Naive thymus-derived CD8-positive, alpha-beta T cell (primary cell): ENCODE measurements around the gene DDX10. TPM values are rescaled to one million over a fixed set of nuclear protein-coding genes. Genes with fewer than 3 reads are reported as not detected.

Source experiments
- ATAC-seq, 2 donors: fragments of 150-1000 bp; cut with Tn5 transposase in 1 of 2; sonication (Bioruptor Pico), chemical (Tn5 transposase) in 1 of 2; 1 replicate in 1 of 2; 2 replicates in 1 of 2; pipeline ENCODE4 v1.10.0; 2021; ENCODE audit warnings: mild to moderate bottlenecking in 2 of 2, moderate library complexity in 2 of 2
- POLR2A ChIA-PET: fragments of 350-600 bp; sonication (Branson Sonifier 250); formaldehyde crosslinking; loops from one replicate; lab custom pipeline; 2021; ENCODE audit warnings: antibody characterized with exemption; lab: Charles Lee
- DNase-seq, 10 donors: peaks; one replicate each; pipeline versions ENCODE4 v3.0.0 to v3.0.0-alpha.2; 2020 to 2022
- H3K27ac Mint-ChIP-seq, 10 donors: one replicate each; pipeline ENCODE4 v1.8.0; 2020 to 2022; ENCODE audit warnings: mild to moderate bottlenecking in 10 of 10, mixed read lengths in 10 of 10, moderate library complexity in 4 of 10, inconsistent platforms in 1 of 10
- H3K27me3 Mint-ChIP-seq, 5 donors: one replicate each; pipeline ENCODE4 v1.8.0; 2021 to 2022; ENCODE audit warnings: mixed read lengths in 5 of 5
- H3K36me3 Mint-ChIP-seq, 3 donors: one replicate each; pipeline ENCODE4 v1.8.0; 2020 to 2022; ENCODE audit warnings: mixed read lengths in 3 of 3, mild to moderate bottlenecking in 2 of 3, inconsistent platforms in 1 of 3
- H3K4me1 Mint-ChIP-seq, 4 donors: one replicate each; pipeline ENCODE4 v1.8.0; 2021 to 2022; ENCODE audit warnings: mixed read lengths in 4 of 4
- H3K4me3 Mint-ChIP-seq, 10 donors: one replicate each; pipeline ENCODE4 v1.8.0; 2020 to 2022; ENCODE audit warnings: mild to moderate bottlenecking in 10 of 10, mixed read lengths in 10 of 10, moderate library complexity in 6 of 10, inconsistent platforms in 1 of 10
- H3K9me3 Mint-ChIP-seq, 9 donors: one replicate each; pipeline ENCODE4 v1.8.0; 2020 to 2022; ENCODE audit warnings: mixed read lengths in 9 of 9, mild to moderate bottlenecking in 3 of 9, inconsistent platforms in 1 of 9, moderate library complexity in 1 of 9
- polyA plus RNA-seq, 3 donors: library from polyadenylated mRNA; unstranded; fragments of 300-500 nt; fragmentation: Illumina TruSeq; gene quantifications; one replicate each; pipeline ENCODE4 v1.2.3, GENCODE V29; 2021
- total RNA-seq, 8 experiments: library from RNA in 2 of 8; stranded (reverse) in 2 of 8; gene quantifications; one replicate each; pipeline ENCODE4 v1.2.3 and lab custom pipeline; 2021 to 2026

Gene DDX10
- total and polyA plus RNA-seq, 5 experiments from 2014 or later: 13.1 to 26.3 (median 15.9) TPM

DNA sequence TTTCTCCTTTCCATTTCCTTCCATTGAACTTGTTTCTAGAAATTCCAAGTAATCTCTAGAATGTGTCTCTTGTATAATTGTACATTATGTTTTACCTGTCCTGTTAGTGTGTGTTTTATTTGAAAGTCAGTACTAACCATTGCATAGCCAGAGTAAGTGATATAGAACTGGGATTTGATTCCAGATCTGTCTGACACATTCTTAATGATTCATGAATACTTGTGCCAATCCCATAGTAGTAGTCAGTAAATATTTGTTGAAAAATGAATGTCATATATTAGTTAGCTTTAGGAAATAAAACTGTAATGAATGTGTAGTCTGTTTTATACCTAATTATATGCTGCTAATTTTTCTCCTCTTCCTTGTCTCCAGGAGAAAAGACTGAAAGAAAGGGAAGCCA is 186.9 kb downstream of the DDX10 start:
- Mint-ChIP-seq H3K27ac (peak overlapping the region in 7 of 10 donors; percentile 4 to 48 (median 20)), H3K4me3 (no peak overlapping the region), H3K36me3 (peaks cover 0 to 26% (median 11%) of the 10 kb centered on the region in 3 donors), H3K4me1 (peaks cover 9 to 31% (median 25%) of the 10 kb centered on the region in 4 donors), H3K9me3 (no peaks in the 10 kb centered on the region), H3K27me3 (no peaks in the 10 kb centered on the region)
- no peak for ATAC-seq
- POLR2A ChIA-PET: no interaction called here
- DNase-seq: no peak

DNA sequence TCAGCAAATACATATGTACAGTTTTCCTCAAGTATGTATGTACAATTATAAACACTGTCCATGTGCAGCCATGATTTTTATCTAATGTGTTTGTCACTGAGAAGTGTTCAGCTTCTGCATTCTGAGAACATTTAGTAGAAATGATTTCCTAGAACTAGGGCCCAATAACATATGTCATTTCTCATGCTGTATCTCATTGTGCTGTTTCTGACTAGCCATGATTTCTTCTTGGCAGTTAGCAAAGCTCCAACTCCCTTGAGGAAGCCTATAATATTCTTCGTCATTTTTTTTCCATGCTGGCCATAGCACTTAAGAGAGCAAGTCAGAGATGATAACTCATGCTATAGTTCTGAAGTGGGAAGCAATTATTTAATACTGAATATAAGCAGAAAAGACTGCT is 187.8 kb downstream of the DDX10 start:
- POLR2A ChIA-PET: no interaction called here
- Mint-ChIP-seq H3K27me3 (no peaks in the 10 kb centered on the region), H3K27ac (peak overlapping the region in 8 of 10 donors; percentile 4 to 77 (median 48)), H3K36me3 (peaks cover 0 to 20% (median 8%) of the 10 kb centered on the region in 3 donors), H3K4me3 (no peak overlapping the region), H3K4me1 (peaks cover 9 to 31% (median 25%) of the 10 kb centered on the region in 4 donors), H3K9me3 (no peaks in the 10 kb centered on the region)
- no peak for DNase-seq
- ATAC-seq: no peak

DNA sequence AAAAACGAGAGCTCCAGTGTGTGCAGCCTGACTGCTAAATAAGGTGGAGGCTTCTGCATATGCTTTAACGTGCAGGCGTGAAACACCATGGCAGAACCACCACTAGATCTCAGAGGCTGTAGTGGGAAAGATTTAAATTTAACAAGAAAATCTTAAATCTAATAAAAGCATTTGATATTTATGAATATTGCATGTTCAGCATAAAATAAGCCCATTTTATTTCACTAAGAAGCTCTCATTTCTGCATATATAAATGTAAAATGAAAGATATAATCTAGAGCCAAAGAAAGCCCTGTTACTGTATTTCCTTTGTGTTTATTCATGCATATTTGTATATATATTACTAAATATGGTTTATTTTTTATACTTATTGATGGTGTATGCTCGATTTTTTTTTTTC is 188.3 kb downstream of the DDX10 start:
- H3K9me3 Mint-ChIP-seq: no peaks in the 10 kb centered on the region
- peak overlapping the region in 8 of 10 donors; percentile 36 to 98 (median 86) for H3K27ac Mint-ChIP-seq
- DNase-seq (no peak), ATAC-seq (no peak)
- H3K4me1 Mint-ChIP-seq: peaks cover 9 to 31% (median 25%) of the 10 kb centered on the region in 4 donors
- POLR2A ChIA-PET: no interaction called here
- H3K4me3 Mint-ChIP-seq: peak overlapping the region in 1 of 10 donors; percentile 92
- H3K36me3 Mint-ChIP-seq: peaks cover 0 to 18% (median 5%) of the 10 kb centered on the region in 3 donors
- no peaks in the 10 kb centered on the region for H3K27me3 Mint-ChIP-seq

DNA sequence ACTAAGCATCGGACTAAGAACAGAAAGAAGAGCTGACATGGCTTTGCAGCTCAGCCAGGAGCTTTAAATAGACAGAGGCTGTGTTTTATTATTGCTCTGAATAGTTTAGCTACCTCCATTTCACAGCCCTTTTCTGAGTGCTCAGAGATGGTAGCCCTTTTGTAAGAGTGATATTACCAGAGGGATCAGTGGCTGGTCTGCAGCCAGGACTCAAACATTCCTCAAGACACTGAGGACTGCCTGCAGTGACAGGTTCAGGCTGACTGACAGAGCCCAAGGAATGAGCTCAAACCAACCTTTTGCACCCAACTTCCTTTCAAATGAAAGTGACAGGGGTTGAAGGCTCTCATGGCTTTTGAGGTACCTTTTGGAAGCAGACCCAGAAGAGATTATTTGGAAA is 189.0 kb downstream of the DDX10 start:
- POLR2A ChIA-PET: interaction anchor here (0.9 kb wide), 1 partner anchor 13 kb away, joined by 3 read pairs; no protein-coding TSS in a partner anchor
- peak overlapping the region; percentile 72 to 92 (median 87) for H3K4me3 Mint-ChIP-seq
- peaks cover 0 to 18% (median 7%) of the 10 kb centered on the region in 3 donors for H3K36me3 Mint-ChIP-seq
- H3K9me3 Mint-ChIP-seq: no peaks in the 10 kb centered on the region
- DNase-seq (peak in 3 of 10 donors; percentile 2 to 17 (median 7)), ATAC-seq (peak; percentile 52)
- H3K4me1 Mint-ChIP-seq: peaks cover 9 to 31% (median 25%) of the 10 kb centered on the region in 4 donors
- peak overlapping the region; percentile 91 to 98 (median 96) for H3K27ac Mint-ChIP-seq
- no peaks in the 10 kb centered on the region for H3K27me3 Mint-ChIP-seq

DNA sequence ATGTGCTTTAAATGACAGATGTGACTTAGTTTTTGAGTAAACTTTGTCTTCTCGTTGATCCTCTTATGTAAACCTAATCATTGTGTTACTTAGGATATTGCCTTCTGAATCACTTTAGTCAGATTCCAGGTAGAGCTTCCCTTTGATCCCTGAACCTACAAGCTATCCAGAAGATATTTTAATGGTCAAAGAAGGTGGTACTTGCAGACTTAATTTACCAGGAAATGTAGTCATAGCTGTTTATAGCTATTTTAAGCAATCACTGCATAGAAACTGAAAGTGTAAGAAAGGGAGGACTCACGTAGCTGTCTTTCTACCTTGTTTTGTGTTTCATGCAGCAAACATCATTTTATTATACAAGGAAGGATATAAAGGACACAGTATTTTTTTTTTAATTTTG is 189.5 kb downstream of the DDX10 start:
- peaks cover 0 to 19% (median 10%) of the 10 kb centered on the region in 3 donors for H3K36me3 Mint-ChIP-seq
- no peaks in the 10 kb centered on the region for H3K9me3 Mint-ChIP-seq
- peak overlapping the region; percentile 72 to 92 (median 87) for H3K4me3 Mint-ChIP-seq
- no peaks in the 10 kb centered on the region for H3K27me3 Mint-ChIP-seq
- peaks cover 9 to 31% (median 25%) of the 10 kb centered on the region in 4 donors for H3K4me1 Mint-ChIP-seq
- POLR2A ChIA-PET: interaction anchor here (0.9 kb wide), 1 partner anchor 12 kb away, joined by 3 read pairs; no protein-coding TSS in a partner anchor
- ATAC-seq (peak; percentile 54 to 68), DNase-seq (peak in 3 of 10 donors; percentile 8 to 38 (median 20))
- H3K27ac Mint-ChIP-seq: peak overlapping the region; percentile 91 to 98 (median 96)

DNA sequence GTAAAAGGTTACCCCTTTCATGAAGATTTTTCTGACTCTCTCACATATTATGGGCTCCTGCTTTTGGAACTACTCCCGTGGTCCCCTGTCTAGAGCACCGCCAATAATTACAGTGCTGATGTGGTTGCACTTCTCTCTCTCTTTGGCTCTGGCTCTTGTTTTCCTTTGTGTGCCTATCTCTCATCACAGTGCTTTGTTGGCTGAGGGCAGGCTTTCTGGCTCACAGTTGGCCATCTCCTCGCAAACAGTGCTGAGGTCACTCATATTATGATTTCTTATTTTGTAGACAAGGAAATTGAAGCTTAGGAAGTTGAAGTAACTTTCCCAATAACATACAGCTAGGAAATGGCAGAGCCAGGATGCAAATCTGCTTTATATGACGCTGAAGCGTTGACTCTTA is 192.5 kb downstream of the DDX10 start:
- POLR2A ChIA-PET: no interaction called here
- no peaks in the 10 kb centered on the region for H3K9me3 Mint-ChIP-seq
- H3K27me3 Mint-ChIP-seq: no peaks in the 10 kb centered on the region
- ATAC-seq (no peak), DNase-seq (no peak)
- H3K4me1 Mint-ChIP-seq: peaks cover 8 to 33% (median 21%) of the 10 kb centered on the region in 4 donors
- peak overlapping the region in 1 of 10 donors; percentile 32 for H3K27ac Mint-ChIP-seq
- no peak overlapping the region for H3K4me3 Mint-ChIP-seq
- peaks cover 0 to 15% (median 12%) of the 10 kb centered on the region in 3 donors for H3K36me3 Mint-ChIP-seq

DNA sequence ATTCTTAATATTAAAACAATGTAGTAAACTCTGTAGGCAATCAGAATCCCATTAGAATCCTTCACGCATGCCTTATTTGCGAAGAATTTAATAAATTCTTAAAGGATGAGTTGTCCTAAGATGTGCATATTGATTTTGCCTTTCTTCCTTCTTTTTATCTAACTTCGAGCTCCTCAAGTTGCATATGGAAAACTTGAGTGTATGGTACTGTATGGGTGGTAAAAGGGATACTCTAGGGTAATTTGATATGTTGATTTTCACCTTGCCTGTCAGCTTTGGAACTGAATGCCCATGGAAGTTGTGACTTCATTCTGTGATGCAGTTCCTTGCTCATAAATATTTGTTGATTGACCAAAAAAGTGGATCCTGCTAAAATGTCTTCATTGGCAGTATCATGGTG is 193.8 kb downstream of the DDX10 start:
- Mint-ChIP-seq H3K27me3 (no peaks in the 10 kb centered on the region), H3K27ac (no peak overlapping the region), H3K36me3 (peaks cover 0 to 11% (median 11%) of the 10 kb centered on the region in 3 donors), H3K9me3 (no peaks in the 10 kb centered on the region), H3K4me1 (peaks cover 9 to 33% (median 21%) of the 10 kb centered on the region in 4 donors), H3K4me3 (no peak overlapping the region)
- POLR2A ChIA-PET: no interaction called here
- ATAC-seq: no peak
- DNase-seq: no peak

DNA sequence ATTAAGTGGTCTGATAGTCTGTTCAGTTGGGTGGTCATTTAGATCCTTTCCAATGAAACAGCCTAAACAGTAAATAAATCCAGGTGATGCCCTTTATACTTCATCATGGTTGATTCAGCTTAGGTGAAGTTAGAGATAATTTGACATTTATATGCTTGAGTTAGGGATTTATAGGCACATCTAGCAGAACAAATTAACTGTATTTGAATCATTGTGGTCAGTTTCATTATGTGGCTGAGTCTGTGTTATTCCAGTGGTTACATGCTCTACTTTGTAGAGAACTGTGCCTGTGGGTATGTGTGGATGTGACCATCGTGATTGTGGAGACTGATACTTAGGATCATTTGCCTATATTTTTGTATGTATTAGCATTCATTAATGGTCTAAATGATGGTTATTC is 194.6 kb downstream of the DDX10 start:
- ATAC-seq: no peak
- no peak for DNase-seq
- Mint-ChIP-seq H3K27ac (no peak overlapping the region), H3K27me3 (no peaks in the 10 kb centered on the region), H3K9me3 (no peaks in the 10 kb centered on the region), H3K4me1 (peaks cover 8 to 29% (median 16%) of the 10 kb centered on the region in 4 donors), H3K36me3 (peaks cover 0 to 11% (median 11%) of the 10 kb centered on the region in 3 donors), H3K4me3 (no peak overlapping the region)
- POLR2A ChIA-PET: no interaction called here

DNA sequence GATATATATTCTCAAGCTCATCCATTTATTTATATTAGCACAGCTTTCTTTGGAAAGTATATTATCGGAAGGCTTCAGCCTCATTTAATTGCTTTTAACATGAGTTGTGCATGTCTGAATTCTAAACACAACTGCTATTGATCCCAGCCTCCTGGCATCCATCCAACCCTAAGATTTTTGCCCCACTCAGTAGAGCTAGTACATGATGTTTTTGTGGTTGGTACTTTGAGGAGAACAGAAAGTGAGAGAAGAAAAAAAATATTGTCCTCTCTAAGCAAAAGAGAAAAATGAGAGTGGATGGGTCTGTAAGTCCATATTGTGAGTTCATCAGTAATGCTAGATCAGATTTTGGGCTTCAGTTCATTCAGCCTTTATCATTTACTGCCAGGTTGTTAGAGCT is 198.7 kb downstream of the DDX10 start:
- ATAC-seq (no peak), DNase-seq (peak in 5 of 10 donors; percentile 2 to 34 (median 10))
- Mint-ChIP-seq H3K36me3 (peaks cover 0 to 12% (median 6%) of the 10 kb centered on the region in 3 donors), H3K27ac (peak overlapping the region in 2 of 10 donors; percentile 16 to 17), H3K4me3 (peak overlapping the region in 2 of 10 donors; percentile 6 to 44), H3K27me3 (no peaks in the 10 kb centered on the region), H3K4me1 (peaks cover 13 to 45% (median 20%) of the 10 kb centered on the region in 4 donors), H3K9me3 (no peaks in the 10 kb centered on the region)
- POLR2A ChIA-PET: no interaction called here

DNA sequence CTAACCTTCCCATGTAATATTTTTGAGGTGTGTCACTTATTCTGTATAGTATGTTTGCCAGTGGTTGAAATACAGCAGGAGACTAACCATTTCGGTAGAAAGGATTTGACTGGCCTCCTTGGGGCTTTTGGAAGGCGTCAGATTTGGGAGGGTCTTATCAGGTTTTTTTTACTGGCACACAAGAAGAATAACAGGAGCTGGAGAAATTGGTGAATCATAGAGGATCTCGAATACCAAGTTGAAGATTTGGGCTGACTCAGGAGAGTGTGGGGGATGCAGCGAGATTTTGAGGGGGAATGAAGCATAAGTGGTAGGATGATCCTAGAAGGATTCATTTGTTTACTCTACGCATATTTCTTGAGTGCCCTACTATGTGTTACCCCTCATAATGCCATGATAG is 200.5 kb downstream of the DDX10 start:
- no peaks in the 10 kb centered on the region for H3K9me3 Mint-ChIP-seq
- H3K4me1 Mint-ChIP-seq: peaks cover 16 to 52% (median 23%) of the 10 kb centered on the region in 4 donors
- no peaks in the 10 kb centered on the region for H3K27me3 Mint-ChIP-seq
- no peak overlapping the region for H3K4me3 Mint-ChIP-seq
- H3K27ac Mint-ChIP-seq: no peak overlapping the region
- DNase-seq (no peak), ATAC-seq (no peak)
- H3K36me3 Mint-ChIP-seq: peaks cover 0 to 8% (median 2%) of the 10 kb centered on the region in 3 donors
- POLR2A ChIA-PET: no interaction called here

DNA sequence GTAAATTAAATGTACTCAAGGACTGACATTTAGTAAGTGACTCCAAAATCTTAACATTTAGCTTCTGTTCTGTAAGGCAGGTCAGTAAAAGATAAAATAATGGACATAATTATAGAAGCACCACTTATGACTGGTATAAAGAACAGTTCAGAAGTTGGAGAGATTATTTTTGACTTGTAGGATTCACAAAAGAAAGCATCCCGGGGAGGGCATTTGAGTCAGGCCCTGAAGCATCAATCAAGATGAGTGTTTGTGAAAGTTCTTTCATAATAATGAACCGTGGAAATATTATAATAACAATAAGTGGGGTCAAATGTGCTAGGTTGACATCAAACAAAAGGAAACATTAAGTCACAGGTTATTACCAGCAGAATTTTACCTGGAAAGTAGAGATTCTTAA is 201.9 kb downstream of the DDX10 start:
- POLR2A ChIA-PET: interaction anchor here (0.5 to 1.4 kb wide), 2 partner anchors 12 to 1378 kb away, joined by 3 read pairs; no protein-coding TSS in a partner anchor
- Mint-ChIP-seq H3K4me3 (no peak overlapping the region), H3K9me3 (no peaks in the 10 kb centered on the region), H3K4me1 (peaks cover 17 to 57% (median 23%) of the 10 kb centered on the region in 4 donors), H3K36me3 (peaks cover 0 to 4% (median 0%) of the 10 kb centered on the region in 3 donors), H3K27me3 (no peaks in the 10 kb centered on the region), H3K27ac (no peak overlapping the region)
- ATAC-seq (no peak), DNase-seq (no peak)

DNA sequence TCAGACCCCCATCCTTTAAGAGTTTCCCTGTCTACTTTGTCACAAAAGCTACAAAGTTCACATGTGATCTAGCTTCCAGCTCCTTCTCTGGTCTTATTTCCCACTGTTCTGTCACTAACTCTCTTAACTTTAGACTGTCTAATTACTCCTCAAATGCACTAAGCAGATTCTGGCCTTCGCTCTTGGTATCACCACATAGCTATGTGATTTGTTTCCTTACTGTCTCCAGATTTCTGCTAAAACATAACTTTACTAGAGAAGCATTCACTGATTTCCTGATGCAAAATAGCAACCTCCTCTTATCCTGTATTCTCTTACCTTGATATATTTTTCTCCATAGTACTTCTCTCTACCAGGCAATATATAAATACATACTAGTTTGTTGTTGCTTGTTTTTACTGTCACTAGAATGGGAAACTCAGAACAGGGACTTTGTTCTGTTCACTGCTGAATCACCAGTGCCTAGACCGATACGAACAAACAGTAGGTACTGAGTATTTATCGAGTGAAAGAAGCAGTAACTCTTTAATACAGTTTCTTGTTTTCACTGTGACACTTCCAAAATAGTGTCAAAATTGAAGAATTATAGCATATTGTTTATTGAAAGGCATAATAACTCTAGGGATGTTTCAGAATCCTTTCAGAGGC is 205.6 kb downstream of the DDX10 start:
- Mint-ChIP-seq H3K27ac (peak overlapping the region in 1 of 10 donors; percentile 27), H3K4me3 (no peak overlapping the region), H3K27me3 (no peaks in the 10 kb centered on the region), H3K9me3 (no peaks in the 10 kb centered on the region), H3K4me1 (peaks cover 8 to 40% (median 11%) of the 10 kb centered on the region in 4 donors), H3K36me3 (peaks cover 0 to 9% (median under 1%) of the 10 kb centered on the region in 3 donors)
- no peak for ATAC-seq
- POLR2A ChIA-PET: no interaction called here
- no peak for DNase-seq

DNA sequence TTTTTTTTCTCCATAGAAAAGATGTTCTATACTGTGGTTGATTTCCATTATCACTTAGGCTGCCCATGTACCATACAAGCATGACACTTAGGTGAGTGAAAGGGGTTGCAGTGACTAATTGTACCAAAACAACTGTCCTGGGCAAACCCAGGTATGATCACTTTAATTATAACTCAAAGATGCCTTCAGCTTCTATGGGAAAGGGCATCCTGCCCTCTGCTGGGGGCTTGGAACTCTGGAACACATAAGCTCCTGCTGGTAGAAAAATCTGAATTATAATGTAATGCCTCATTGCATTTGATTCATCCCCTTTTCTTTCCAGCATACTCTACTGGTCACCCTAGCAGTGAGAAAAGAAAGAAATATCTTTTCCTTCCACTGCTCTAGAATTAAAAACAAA is 206.3 kb downstream of the DDX10 start:
- Mint-ChIP-seq H3K36me3 (peaks cover 0 to 9% (median 0%) of the 10 kb centered on the region in 3 donors), H3K4me3 (no peak overlapping the region), H3K27ac (no peak overlapping the region), H3K4me1 (peaks cover 7 to 36% (median 11%) of the 10 kb centered on the region in 4 donors), H3K9me3 (no peaks in the 10 kb centered on the region), H3K27me3 (no peaks in the 10 kb centered on the region)
- DNase-seq (no peak), ATAC-seq (no peak)
- POLR2A ChIA-PET: no interaction called here
